GM23248 (cell line): ENCODE results near the gene WDR82.

Experiments used
- EZH2 ChIP-seq: fragments of 200-600 bp; sonication (generic); IDR thresholded peaks from 2 replicates; pipeline ENCODE4 v1.6.1; 2018; ENCODE audit warnings: antibody characterized with exemption, mild to moderate bottlenecking; ENCODE audit not compliant: insufficient read depth, poor library complexity, severe bottlenecking
- EZH2phosphoT487 ChIP-seq: fragments of 200-600 bp; sonication (generic); IDR thresholded peaks from 2 replicates; pipeline ENCODE4 v1.6.1; 2018; ENCODE audit warnings: antibody characterized with exemption, moderate library complexity, mild to moderate bottlenecking, low read depth; ENCODE audit not compliant: insufficient read depth

DNA sequence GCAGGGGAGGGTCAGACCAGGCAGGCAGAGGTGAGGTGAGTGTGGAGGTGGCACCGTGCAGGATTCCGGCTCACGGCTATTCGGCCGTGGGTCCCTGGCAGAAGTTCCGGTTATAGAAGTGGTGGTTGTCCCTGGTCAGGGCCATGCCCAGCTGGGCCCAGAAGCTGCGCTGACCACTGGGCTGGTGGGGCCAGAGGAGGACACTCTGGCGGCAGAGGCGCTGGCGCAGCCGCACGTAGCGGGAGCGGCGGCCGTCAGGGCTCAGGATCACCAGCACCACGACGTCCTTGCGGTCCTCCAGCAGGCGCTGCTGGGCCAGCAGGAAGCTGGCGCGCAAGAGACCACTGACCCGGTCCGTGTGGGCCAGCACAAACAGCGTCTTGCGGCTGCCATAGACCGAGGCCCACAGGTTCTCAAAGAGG, 57.3 kb downstream of the WDR82 start:
- TF ChIP-seq EZH2phosphoT487 = no peak
- TF ChIP-seq EZH2 = no peak
